ENCODE data around the gene GLUL.

GRCh38 chr1:182374101-182374834 lies 17.3 kb downstream of the GLUL start:
- TF ChIP-seq POLR2A (IDR thresholded peaks at IDR 0.05) (no peak), CTCF (IDR thresholded peaks at IDR 0.05 in 4 of 5, conservative IDR thresholded peaks at IDR 0.05 in 1 of 5) (no peak)

All from gastrocnemius medialis (tissue), 4 donors.